ENCODE data around the gene ZNF580. TPM values are rescaled to one million over a fixed set of nuclear protein-coding genes. Genes with fewer than 3 reads are reported as not detected.

ZNF580 gene
- total RNA-seq, 2 experiments from 2014 or later = 24.4 to 50.0 TPM

GRCh38 chr19:55656552-55656951 is 15.8 kb downstream of the ZNF580 start:
- Histone ChIP-seq H3K79me2 (ENCODE audit: insufficient read depth, low read depth, low read length) (peaks cover 64% of the 10 kb centered on the region), H3K4me1 (ENCODE audit: insufficient read depth, low read length, poor library complexity, severe bottlenecking) (peaks cover 30% of the 10 kb centered on the region), H3K4me2 (ENCODE audit: low read length) (peak overlapping the region; percentile 96), H3K27ac (ENCODE audit: low read depth, low read length, poor library complexity, severe bottlenecking) (peak overlapping the region; percentile 90), H2AFZ (ENCODE audit: low read length) (no peak overlapping the region), H3K36me3 (ENCODE audit: insufficient read depth, low read length) (peaks cover 70% of the 10 kb centered on the region), H3K4me3 (ENCODE audit: low read depth, low read length, poor library complexity, severe bottlenecking) (peak overlapping the region; percentile 87), H3K9me2 (ENCODE audit: insufficient read depth, low read length) (no peaks in the 10 kb centered on the region), H3K9me3 (ENCODE audit: low read length) (no peaks in the 10 kb centered on the region), H4K20me1 (ENCODE audit: insufficient read depth, low read length) (peaks cover 38% of the 10 kb centered on the region)
- ChIA-PET POLR2A (interaction anchor here (0.8 to 1.2 kb wide), 2 partner anchors 10 to 21 kb away, joined by 3 to 6 read pairs; no protein-coding TSS in a partner anchor), CTCF (ENCODE audit: unreplicated experiment) (no interaction called here)
- intact Hi-C loops (cut with micrococcal nuclease; ENCODE audit: unreplicated experiment) = no loop called here
- DNase-seq (ENCODE audit: low spot score) = no peak
- no peak for TF ChIP-seq EZH2phosphoT487 (IDR thresholded peaks at IDR 0.05; ENCODE audit: borderline replicate concordance, low read depth, low read length)
- TF ChIP-seq, protein P1, sequence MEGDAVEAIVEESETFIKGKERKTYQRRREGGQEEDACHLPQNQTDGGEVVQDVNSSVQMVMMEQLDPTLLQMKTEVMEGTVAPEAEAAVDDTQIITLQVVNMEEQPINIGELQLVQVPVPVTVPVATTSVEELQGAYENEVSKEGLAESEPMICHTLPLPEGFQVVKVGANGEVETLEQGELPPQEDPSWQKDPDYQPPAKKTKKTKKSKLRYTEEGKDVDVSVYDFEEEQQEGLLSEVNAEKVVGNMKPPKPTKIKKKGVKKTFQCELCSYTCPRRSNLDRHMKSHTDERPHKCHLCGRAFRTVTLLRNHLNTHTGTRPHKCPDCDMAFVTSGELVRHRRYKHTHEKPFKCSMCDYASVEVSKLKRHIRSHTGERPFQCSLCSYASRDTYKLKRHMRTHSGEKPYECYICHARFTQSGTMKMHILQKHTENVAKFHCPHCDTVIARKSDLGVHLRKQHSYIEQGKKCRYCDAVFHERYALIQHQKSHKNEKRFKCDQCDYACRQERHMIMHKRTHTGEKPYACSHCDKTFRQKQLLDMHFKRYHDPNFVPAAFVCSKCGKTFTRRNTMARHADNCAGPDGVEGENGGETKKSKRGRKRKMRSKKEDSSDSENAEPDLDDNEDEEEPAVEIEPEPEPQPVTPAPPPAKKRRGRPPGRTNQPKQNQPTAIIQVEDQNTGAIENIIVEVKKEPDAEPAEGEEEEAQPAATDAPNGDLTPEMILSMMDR (conservative IDR thresholded peaks at IDR 0.05; ENCODE audit: low read length) = no peak
- no TSS peak for BruUV-seq (replicated peaks)

- Histone ChIP-seq H4K20me1 (ENCODE audit: insufficient read depth, low read length) (peaks cover 38% of the 10 kb centered on the region), H3K36me3 (ENCODE audit: insufficient read depth, low read length) (peaks cover 76% of the 10 kb centered on the region), H3K79me2 (ENCODE audit: insufficient read depth, low read depth, low read length) (peaks cover 70% of the 10 kb centered on the region), H3K4me2 (ENCODE audit: low read length) (peak overlapping the region; percentile 96), H3K4me3 (ENCODE audit: low read depth, low read length, poor library complexity, severe bottlenecking) (peak overlapping the region; percentile 87), H3K27ac (ENCODE audit: low read depth, low read length, poor library complexity, severe bottlenecking) (peak overlapping the region; percentile 90), H3K9me2 (ENCODE audit: insufficient read depth, low read length) (no peaks in the 10 kb centered on the region), H3K4me1 (ENCODE audit: insufficient read depth, low read length, poor library complexity, severe bottlenecking) (peaks cover 30% of the 10 kb centered on the region), H3K9me3 (ENCODE audit: low read length) (no peaks in the 10 kb centered on the region), H2AFZ (ENCODE audit: low read length) (no peak overlapping the region)
- ChIA-PET CTCF (ENCODE audit: unreplicated experiment) (no interaction called here), POLR2A (interaction anchor here (0.8 to 1.2 kb wide), 2 partner anchors 11 to 20 kb away, joined by 3 to 6 read pairs; no protein-coding TSS in a partner anchor)
- intact Hi-C loops (cut with micrococcal nuclease; ENCODE audit: unreplicated experiment) = no loop called here
- no TSS peak for BruUV-seq (replicated peaks)
- TF ChIP-seq EZH2phosphoT487 (IDR thresholded peaks at IDR 0.05; ENCODE audit: borderline replicate concordance, low read depth, low read length) = no peak
- TF ChIP-seq, protein P1 (conservative IDR thresholded peaks at IDR 0.05; ENCODE audit: low read length) = no peak
- no peak for DNase-seq (ENCODE audit: low spot score)
These were observed 16.4 kb downstream of the ZNF580 start for GRCh38 chr19:55656988-55657747.

GRCh38 chr19:55658846-55659459 is 18.2 kb downstream of the ZNF580 start:
- Histone ChIP-seq H3K27ac (ENCODE audit: low read depth, low read length, poor library complexity, severe bottlenecking) (peak overlapping the region; percentile 90), H4K20me1 (ENCODE audit: insufficient read depth, low read length) (peaks cover 42% of the 10 kb centered on the region), H3K4me2 (ENCODE audit: low read length) (peak overlapping the region; percentile 96), H3K36me3 (ENCODE audit: insufficient read depth, low read length) (peaks cover 84% of the 10 kb centered on the region), H3K79me2 (ENCODE audit: insufficient read depth, low read depth, low read length) (peaks cover 81% of the 10 kb centered on the region), H3K9me3 (ENCODE audit: low read length) (no peaks in the 10 kb centered on the region), H3K9me2 (ENCODE audit: insufficient read depth, low read length) (no peaks in the 10 kb centered on the region), H3K4me1 (ENCODE audit: insufficient read depth, low read length, poor library complexity, severe bottlenecking) (peaks cover 30% of the 10 kb centered on the region), H2AFZ (ENCODE audit: low read length) (no peak overlapping the region), H3K4me3 (ENCODE audit: low read depth, low read length, poor library complexity, severe bottlenecking) (peak overlapping the region; percentile 87)
- POLR2A ChIA-PET = no interaction called here
- BruUV-seq (replicated peaks) = no TSS peak
- no peak for TF ChIP-seq EZH2phosphoT487 (IDR thresholded peaks at IDR 0.05; ENCODE audit: borderline replicate concordance, low read depth, low read length)
- TF ChIP-seq, protein P1 (conservative IDR thresholded peaks at IDR 0.05; ENCODE audit: low read length) = no peak
- CTCF ChIA-PET (ENCODE audit: unreplicated experiment) = no interaction called here
- DNase-seq (ENCODE audit: low spot score) = no peak
- intact Hi-C loops (cut with micrococcal nuclease; ENCODE audit: unreplicated experiment) = no loop called here

All from OCI-LY7 (cell line).